ENCODE results near the gene OTUB1.

OTUB1 gene

DNA sequence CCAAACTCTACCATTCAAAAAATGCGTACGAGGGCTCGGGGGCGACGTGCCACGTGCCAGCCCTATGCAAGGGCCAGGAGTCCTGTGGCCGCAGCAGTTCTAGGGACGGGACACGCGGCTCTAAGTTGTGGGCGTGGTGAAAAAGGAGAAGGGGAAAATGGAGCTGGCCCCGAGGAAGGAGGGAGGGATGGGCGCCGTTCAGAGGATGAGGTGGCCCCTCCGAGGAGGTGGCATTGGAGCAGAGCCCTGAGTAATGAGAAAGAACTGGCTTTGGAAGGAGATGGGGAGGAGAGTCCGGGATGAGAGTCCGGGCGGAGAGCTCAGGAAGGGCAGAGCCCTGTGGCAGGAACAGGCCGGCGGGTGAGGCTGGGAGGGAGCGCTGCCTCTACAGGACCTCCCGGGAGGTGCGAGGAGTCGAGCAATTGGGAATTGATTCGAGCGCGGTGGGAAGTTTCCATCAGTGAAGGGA, 21.0 kb downstream of the OTUB1 start:
- no peak for DNase-seq (ENCODE audit: low read depth)

DNA sequence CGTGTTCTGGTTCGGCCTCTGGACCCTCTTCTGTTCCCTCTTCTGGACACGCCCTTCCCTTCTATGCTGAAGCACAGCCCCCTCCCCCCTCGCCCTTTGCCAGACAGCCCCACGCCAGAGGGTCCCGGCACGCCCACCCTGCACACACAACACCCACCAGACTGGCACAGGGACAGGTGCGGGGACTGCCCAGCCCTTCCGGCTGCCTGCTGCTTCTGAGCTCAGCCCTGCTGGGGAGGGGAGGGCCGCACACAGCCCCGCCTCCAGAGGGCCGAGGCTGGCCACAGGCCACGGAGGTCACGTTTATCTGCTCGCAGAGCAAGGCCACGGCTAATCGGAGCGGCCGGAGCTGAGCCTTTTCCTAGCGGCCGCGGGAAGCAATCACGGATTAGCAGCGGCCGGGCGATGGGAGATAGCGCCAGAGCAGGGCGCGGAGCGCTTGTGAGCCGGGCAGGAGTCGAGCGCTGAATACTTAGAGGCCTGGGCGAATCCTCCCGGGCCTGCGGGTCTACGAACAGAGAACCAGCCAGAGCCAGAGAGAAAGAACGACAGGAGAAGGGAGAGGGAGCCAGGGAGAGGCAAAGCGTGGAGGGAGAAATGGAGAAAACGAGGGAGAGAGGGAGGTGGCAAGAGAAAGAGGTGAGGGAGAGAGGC, 21.5 kb downstream of the OTUB1 start:
- DNase-seq (ENCODE audit: low read depth): no peak

DNA sequence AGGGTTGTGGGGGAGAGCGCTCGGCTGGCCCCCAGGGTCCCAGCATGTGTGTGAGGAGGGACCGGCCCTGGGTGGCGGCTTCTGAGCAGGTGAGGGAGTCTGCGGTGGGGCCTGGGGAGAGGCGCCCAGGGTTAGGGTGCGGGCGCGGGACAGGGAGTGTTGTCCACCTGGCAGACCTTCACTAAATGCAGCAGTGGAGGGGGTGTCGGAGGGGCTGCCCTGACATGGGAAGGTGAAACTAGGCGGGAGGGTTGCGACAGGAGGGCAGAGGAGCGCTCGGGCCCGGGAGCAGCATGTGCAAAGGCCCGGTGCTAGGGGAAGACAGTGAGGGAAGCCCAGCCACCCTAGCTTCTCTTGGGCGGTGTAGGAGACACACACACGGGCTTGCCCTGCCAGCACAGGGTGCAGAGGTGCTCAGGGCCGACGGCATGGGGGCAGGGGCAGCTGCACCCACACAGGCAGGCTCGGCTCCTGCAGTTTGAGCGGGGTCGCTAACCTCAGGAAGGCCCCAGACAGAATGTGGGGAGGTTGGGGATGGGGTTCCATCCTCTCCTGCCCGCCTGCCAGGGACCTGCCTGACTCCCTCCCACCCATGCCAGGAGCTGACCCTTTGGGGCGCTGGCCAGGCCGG, 22.2 kb downstream of the OTUB1 start:
- no peak for DNase-seq (ENCODE audit: low read depth)

DNA sequence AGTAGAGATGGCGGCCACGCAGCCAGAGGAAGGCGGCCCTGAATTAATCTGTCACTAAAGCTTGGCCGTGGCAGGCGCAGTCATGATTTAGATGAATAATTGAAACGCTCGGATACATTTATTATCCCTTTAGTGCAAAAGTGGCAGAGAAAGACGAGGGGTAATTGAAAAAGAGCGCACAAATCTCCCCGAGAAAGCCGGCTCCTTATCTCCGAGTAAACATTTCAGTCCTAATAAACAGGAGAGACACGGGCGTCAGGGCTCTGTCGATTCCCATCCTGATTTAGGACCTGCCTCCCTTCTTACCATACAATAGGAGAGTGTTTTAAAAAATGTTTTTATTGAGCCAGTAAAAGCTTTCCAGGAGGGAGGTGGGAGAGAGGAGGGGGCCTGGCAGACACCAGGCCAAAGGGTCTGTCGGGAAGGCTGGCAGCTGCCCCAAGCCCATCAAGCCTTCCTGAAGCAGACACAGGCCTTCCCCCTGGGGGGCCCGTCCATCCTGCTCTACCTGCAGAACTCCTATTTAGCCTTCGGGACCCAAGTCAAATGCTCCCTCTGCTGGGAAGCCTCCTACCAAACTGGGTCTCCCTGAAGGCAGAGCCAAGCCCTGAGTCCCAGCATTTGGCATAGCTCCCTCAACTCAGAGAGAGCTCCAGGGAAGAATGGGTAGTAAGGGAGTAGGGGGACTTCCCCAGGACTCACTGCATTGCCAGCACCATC, 22.8 kb downstream of the OTUB1 start:
- no peak for DNase-seq (ENCODE audit: low read depth)

DNA sequence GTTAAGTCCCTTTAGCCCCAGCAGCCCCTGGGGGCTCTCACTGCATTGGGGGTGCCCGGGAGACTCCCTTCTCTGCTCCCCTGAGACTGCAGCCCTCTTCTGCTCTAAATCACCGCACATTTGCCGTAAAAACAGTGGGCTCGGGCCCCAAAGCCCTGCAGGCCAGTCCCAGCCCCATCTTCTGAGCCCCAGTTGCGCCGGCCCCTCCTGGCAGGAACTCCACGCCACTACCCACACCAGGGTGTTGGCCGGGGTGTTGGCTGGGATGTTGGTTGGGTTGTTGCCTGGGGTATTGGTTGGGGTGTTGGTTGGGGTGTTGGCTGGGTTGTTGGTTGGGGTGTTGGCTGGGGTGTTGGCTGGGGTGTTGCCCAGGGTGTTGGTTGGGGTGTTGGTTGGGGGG, 23.5 kb downstream of the OTUB1 start:
- DNase-seq (ENCODE audit: low read depth): no peak

DNA sequence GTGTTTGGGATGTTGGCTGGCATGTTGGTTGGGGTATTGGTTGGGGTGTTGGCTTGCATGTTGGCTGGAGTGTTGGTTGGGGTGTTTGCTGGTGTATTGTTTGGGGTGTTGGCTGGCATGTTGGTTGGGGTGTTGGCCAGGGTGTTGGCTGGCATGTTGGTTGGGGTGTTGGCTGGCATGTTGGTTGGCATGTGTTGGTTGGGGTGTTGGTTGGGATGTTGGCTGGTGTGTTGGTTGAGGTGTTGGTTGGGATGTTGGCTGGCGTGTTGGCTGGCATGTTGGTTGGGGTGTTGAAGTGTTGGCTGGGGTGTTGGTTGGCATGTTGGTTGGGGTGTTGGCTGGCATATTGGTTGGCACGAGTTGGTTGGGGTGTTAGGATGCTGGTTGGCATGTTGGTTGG, 24.5 kb downstream of the OTUB1 start:
- DNase-seq (ENCODE audit: low read depth): no peak

DNA sequence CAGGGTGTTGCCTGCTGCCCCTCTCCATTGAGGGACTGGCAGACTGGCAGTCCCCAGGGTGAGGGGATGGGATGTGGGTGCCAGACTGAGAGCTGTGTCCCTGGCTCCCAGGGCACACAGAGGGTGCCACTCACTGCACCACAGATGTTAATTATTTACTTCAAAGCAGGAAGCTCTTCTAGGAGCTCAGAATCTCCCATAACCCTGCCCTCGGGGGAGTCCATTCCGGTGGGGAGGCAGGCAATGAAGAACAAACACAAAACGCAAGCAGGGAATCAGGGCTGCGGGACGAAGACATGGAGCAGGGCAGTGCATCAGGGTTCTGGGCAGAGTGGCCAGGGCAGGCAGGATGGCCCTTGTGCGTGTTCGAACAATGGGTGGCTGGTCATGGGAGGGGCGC, 25.1 kb downstream of the OTUB1 start:
- DNase-seq (ENCODE audit: low read depth): no peak

DNA sequence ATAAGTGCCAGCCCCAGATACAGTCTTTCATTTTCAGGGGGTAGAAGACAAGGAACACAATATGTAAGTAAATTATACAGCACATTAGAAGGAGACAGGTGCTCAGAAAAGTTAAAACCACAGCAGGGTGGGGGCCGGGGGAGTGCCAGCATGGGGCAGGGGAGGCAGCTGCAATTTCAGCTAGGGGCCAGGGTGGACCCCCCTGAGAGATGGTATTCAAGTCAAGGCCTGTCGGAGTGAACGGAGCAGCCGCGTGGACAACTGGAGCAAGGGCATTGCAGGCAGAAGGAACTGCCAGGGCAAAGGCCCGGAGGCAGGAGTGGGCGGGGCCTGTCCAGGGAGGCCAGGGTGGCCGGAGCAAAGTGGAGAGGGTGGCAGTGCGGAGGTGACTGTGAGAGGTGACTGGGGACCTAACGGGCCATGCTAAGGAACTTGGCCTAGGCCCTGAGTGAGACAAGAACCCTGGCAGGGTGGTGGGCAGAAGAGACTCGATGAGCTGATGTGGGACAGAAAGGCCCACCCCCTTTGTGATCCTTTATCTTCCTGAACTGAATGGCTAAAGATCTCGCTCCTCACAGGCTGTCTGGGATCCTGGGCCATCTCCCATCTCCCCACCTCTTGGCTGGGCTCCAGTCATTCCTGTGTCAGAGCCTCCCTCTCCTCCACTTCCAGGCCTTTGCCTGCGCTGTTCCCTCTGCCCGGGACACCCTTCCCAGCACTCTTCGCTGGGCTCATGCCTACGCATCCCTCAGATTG, 27.1 kb downstream of the OTUB1 start:
- no peak for DNase-seq (ENCODE audit: low read depth)

DNA sequence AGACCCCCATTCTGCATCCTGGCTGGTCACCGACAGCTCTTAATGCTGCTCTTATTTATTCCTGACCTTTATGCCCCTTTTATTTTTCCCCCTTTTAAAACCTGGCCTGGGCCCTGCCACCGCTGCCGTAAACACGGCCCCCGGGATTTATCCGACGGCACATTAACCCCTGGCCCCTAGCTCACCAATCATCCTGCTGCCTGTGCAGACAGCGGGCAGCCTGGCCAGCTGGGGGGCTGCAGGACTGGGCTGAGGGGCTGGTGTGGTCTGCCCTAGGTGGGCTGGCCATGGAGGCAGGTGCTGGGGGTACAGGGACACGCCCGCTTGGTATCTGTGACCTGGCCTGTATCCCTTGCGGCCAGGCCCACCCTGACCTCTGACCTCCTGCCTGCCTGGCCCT, 28.1 kb downstream of the OTUB1 start:
- DNase-seq (ENCODE audit: low read depth): no peak

DNA sequence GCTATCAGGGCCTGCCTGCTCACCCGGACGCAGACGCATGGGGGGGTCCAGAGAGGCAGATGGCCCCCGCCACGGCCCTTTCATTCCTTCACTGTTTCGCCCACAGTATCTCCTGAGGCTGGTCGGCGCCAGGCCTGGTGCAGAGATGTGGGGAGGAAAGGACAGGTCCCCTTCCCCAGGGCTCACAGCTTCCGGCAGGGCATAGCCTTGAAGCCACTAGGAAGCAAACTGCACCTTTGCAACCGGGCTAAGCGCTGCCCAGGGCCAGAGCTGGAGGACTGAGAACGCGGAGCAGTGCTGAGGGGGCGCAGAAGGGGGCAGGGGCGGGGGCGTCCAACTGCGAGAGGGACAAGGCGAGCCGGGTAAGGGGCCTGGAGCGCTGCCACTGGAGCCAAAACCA, 29.3 kb downstream of the OTUB1 start:
- DNase-seq (ENCODE audit: low read depth): no peak

DNA sequence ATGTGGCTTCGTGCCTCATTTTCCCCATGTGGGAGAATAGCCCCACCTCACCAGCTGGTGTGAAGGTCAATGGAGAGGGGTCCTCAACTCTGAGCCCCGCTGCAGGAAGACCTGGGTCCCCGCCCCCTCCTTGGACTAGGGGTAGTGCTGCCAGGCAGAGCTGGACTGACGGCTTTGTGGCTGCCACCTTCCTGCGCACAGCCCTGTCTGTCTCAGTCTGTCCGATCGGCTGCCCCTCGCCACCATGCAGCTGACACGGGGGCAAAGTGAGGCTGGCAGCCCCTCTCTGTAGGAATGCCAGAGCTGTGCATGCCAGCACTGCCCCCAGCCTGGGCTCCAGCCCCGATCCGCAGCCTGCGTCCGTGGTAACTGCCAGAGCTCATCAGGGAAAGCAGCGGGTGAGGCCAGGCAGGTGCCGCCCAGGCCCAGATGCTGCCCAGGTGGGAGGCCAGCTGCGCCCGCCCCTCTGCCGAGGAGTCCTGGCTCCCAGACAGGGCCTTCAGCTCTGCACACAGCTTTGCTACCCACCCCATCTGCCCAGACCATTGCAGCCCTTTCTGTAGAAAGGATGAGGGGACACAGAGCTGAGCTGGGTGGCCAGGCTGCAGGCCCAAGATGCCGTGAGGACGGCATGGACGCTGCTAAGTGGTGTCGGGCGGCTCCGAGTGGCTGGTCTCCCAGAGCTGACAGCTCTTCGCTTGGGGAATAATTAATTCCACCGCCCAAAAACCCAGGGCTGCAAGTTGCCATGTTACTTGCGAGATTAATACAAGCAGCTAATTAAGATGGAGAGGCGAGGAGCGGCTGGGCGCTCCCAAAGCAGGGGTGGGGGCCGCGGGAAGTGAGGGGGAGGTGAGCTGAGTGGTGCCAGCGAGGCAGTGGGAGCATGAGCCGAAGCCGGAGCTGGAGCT, 30.0 kb downstream of the OTUB1 start:
- DNase-seq (ENCODE audit: low read depth): no peak

DNA sequence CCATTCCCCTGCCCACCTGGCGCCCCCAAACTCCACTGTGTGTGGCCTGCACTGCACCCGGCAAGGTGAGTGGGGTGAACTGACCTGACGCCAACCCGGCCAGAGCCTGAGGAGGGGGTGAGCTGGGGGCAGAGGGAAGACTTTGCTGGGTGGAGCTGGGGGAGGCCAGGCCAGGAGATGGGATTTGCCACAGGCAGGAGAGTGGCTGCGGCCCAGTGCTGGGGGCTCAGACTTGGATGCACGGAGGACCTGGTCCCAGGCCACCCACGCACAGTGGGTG, 31.6 kb downstream of the OTUB1 start:
- DNase-seq (ENCODE audit: low read depth): no peak

DNA sequence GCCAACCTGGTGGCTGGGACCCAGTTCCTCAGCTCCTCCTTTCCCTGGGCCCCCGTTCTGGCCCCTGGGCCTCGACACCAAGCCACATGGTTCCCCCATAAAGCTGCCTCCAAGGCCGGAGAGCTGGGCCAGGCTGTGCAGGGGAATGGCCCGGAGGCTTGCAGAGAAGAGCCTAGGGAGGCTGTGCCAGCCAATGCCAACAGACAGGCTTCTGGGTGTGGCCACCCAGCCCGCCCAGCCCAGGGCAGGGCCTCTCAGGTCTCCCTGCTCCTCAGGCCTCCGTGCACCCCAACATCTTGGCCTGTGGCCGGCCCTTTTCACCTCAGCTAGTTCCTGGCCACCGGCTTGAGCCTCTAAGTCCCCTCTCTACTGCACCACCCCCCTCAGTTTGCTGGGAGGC, 32.1 kb downstream of the OTUB1 start:
- no peak for DNase-seq (ENCODE audit: low read depth)

DNA sequence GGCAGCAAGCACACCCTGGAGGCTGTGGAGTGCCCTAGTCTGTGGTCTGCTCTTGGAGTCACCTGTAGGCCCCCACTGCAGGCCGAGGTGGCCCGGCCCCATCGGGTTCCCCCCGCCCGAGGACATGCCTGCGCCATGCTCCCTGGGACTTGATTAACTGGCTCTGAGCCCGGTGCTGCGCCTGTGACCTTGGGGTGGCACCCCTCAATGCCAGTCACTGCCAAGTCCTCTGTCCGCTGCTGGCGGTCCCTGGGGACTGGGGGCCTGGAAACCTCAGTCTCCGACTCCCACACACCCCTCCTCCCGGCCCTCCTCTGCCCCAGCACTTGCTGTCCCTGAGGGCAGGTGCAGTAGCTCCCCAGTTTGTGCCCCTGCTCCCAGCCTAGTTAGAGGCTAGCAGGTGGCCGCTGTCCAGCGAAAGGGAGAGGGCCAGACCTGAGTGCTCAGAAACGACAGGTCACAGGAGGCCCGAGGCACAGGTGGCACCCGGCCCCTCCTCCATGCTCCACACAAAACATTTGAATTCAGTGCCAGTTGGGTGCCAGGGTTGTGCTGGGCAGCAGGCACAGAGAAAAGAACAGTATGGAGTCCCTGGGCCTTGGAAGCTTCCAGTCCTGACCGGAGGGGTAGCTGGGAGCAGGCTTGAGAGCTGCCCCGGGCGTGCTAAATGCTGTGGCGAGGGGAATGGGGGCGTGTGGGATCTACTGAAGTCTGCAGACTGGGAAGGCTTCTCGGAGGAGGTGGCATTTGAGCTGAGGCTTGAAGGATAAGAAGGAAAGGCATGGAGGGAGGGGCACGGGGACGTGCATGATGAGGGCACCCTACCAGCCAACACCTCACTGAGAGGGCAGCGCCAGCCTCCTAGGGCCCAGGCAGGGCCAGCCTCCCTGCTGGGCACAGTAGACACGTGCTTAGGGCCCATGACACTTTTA, 33.1 kb downstream of the OTUB1 start:
- DNase-seq (ENCODE audit: low read depth): no peak

DNA sequence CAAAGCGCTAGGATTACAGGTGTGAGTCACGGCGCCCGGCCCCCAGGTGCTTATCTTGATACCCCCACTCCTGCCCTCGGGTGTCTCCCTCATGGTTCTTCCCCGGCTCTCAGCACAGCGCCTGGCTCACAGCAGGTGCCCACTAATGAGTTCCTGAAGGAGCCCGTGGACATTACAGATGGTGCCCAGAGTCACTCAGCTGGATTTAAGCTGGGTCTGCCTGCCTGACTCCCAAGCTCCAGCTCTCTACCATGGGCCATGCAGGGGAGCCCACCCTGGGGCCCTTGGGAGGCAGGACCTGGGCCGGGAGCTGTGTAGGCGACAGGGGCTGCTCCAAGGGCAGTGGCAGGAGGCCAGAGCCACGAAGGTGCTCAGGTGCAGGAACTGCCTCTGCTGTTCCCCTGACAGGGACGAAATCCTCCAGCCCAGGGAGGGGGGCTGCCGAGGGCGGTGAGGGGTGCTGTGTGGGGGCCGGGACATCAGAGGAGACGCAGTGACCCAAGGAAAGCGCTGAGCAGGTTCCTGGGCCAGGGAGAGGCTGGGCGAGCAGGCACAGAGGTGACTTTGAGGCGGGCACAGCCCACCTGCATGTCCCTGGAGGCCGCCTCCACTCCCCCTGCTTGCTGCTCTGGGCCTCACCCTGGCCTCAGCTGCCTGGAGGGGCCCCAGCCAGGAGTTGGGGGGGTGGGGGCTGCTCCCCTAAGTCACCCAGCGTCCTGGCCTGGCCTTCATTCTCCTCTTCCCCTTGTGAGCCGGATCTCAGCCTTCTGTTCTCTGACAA, 34.9 kb downstream of the OTUB1 start:
- DNase-seq (ENCODE audit: low read depth): no peak

DNA sequence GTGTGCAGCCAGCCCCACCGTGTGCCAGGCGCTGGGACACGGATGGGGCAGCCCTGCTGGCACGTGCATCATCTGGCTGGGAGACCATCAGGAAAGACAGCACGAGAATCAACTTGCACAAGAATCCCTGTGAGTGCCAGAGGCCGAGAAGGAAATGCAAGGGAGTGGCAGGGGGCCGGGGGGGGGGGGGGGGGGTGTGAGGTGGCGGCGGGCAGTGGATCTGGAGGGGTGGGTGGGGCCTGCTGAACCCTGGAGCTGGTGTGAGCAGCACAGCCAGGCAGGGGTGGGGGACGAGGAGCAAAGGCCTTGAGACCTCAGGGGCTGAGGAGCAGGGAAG, 35.5 kb downstream of the OTUB1 start:
- no peak for DNase-seq (ENCODE audit: low read depth)

DNA sequence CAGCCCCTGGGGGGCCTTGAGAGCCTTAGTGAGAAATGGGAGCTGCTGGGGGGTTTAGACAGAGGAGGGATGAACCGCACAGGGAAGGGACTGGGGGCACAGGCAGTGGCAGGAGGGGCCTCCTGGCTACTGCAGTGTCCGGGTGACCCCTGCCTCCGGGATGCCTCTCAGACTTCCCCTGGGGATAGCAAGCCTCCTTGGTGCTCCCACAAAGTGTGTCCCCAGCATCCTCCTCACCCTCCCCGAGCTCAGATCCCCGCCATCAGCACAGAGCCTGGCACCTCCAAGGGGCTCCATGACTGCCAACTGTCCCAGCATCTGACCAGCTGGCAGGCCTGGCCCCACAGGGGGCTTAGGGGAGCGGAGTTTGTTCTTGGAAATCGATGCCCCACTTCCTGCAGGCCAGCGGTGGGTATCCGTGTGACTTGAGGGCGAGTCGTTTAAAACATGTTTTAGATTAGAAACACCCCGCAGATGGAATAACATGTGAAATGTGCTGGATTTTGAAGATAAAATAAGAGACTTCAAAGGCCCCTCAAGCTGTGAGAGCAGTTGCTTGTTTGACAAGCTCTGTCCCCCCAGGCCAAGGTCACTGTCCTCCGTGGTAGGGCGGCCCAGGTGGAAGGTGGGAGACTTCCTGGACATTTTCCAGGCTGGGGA, 36.0 kb downstream of the OTUB1 start:
- DNase-seq (ENCODE audit: low read depth): no peak

DNA sequence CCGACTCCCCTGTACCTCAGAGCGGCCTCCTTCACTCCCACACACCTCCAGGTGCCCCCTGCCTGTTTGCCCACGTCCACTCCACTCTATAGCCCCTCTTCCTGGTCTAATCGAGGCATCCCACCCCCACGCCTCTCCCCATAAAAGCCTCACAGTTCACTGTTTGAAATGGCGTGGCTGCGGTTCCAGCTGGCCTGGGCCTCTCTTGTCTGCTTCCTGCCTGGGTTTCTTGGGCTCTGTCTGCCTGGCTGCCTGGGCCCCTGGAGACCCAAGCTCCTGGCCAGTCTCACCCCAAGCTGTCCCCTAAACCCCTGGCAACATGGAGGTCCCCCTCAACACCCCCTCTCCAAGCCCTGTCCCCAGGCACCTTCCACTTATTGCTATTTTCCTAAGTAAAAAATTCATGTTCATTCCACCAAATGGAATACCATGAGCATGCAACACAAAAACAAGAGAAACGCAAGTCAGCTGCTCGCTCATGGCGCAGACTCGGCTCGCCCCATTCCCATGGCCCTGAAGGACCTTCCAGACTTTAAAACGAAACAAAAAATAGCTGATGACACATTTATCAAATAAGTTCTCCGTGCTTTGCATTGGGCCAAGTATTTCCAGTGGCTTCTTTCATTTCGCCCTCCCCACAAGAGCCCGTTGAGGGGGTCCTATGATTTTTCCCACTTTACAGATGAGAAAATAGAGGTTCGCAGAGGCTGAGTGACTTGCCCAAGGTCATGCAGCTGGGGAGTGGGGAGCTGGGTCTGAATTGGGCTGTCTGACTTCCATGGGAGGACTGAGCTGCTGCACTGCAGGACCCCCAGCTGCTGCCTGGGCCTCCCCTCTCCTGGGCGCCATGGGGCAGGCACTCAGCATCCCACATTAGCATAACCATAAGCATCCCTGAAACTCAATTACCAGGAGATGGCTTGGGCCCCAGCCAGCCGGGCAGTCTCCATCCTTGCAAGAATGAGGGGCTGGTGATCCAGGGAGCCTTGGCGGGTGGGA, 37.8 kb downstream of the OTUB1 start:
- DNase-seq (ENCODE audit: low read depth): no peak
